ENCODE measurements around the gene ECM2.

The ECM2 gene

DNA sequence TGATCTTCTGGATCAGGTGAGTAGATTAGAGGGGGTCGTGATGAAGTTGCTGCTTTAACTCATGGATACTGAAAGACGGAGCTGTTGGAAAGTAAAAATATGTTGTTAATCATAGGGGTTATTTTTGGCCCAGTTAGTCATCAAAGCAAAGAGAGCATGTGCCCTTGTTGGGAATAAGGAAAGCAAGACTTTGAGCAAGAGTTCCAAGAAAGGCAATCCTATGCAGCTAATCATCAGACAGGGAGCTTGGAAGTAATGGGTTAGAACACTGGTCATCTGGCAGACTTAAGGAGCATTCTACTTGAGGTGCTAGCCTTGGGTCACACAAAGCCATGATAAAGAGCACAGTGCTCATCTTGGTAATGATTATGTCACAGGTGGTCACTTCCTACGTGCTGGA lies 71.8 kb downstream of the ECM2 start:
- peak; percentile 90 for DNase-seq (ENCODE audit: low read depth)

DNA sequence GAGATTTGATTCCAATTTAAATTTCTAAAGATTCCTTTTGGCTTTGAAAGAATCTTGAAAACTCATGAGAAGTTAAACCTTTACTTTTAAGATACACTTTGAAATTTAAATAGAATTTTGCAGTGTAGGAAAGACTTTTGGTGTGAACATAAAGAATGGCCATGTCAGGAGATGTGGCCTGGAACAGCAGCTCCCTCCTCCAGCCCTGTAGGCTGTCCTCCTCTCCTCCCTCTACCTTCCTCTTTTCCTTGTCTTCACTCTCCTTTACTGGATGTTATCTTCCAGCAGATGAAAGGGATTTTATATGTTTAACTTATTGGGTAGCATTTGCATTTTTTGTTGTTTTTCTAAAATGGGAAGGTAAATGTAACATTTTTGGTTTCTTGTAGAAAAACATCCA lies 72.4 kb downstream of the ECM2 start:
- no peak for DNase-seq (ENCODE audit: low read depth)

DNA sequence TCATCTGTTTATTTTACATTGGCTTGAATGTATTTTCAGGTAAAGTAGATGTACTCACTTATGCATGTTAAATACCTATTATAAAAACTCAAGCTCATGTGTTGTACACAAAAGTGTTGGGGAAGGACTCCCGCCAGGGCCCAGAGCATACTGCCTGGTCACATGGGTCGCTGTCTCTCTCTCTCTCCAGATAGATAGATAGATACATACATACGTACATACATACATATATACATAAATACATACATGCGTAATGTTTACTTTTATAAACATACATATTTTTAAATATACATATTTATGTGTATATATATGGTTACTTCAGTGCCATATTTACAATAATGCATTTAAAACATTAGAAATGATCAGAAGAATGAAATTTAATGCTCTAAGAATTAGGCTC lies 78.2 kb downstream of the ECM2 start:
- DNase-seq (ENCODE audit: low read depth), result no peak

DNA sequence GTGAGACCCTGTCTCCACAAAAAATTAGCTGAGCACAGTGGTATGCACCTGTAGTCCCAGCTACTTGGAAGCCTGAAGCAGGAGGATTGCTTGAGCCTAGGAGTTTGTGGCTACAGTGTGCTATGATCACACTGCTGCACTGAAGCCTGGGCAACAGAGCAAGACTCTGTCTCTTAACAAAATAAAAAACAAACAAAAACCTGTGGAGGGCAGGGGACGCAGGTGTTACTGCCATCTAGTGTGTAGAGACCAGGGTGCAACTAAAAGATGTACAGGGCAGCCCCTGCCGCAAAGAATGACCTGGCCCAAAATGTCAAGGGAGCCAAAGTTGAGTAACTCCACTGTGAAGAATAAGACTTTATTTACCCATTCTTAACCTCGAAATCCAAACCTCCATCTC lies 80.6 kb downstream of the ECM2 start:
- no peak for DNase-seq (ENCODE audit: low read depth)

DNA sequence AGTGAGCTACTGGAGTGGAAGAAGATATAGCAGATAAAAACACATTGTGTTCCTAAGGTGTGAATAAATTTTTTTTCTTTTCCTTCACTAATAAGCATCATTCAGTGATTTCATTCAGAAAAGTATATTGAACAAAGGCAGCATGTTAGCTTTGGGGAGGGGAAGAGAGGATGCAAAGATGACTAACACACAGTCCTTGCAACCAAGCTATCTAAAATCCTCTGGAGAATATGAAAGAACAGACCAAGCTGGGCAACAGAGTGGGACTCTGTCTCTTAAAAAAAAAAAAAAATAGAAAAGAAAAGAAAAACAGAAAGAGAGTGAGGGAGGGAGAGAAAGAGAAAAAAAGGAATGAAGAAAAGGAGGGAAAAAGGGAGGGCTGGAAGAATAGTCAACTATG lies 89.3 kb downstream of the ECM2 start:
- no peak for DNase-seq (ENCODE audit: low read depth)
